ENCODE measurements around the gene PARVA.
"Not testable (repeated sequence)": the region's sequence is repeated elsewhere in the genome, so short reads cannot be mapped to it uniquely, and the experiment has no call there.

The PARVA gene

DNA sequence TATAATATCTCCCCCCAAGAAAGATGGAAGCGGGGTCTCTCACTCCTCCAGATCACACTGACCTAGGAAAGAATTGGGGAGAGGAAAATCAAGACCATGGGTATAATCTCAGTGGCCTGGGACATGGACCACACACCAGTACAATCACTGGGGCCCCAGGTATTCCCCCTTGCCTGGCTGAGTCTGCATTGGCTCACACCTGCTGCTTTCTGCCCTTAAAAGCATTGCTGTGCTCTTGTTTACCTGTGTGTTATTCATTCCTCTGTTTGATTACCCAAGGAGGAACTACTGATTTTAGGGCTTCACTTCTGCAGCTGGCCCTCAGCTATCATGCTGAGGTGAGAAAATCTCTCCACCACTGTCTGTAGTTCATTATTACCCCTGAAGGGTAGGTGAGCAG lies 14.0 kb upstream of the PARVA start:
- ATAC-seq (no peak), DNase-seq (no peak)
- no peaks in the 10 kb centered on the region for H3K27me3 Mint-ChIP-seq
- H3K9me3 Mint-ChIP-seq: peaks cover 5 to 18% of the 10 kb centered on the region in 2 donors
- H3K4me1 Mint-ChIP-seq: peaks cover 41% of the 10 kb centered on the region
- no peak overlapping the region for H3K4me3 Mint-ChIP-seq
- no peak overlapping the region for H3K27ac Mint-ChIP-seq

DNA sequence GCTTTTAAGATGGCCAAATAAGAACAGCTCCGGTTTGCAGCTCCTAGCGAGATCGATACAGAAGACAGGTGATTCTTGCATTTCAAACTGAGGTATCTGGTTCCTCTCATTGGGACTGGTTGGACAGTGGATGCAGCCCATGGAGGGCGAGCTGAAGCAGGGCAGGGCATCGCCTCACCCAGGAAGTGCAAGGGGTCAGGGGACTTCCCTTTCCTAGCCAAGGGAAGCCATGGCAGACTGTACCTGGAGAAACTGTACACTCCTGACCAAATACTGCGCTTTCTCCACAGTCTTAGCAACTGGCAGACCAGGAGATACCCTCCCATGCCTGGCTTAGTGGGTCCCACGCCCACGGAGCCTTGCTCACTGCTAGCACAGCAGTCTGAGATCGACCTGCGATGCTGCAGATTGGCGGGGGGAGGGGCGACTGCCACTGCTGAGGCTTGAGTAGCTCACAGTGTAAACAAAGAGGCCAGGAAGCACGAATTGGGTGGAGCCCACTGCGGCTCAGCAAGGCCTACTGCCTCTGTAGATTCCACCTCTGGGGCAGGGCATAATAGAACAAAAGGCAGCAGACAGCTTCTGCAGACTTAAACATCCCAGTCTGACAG lies 11.3 kb upstream of the PARVA start:
- Mint-ChIP-seq H3K9me3 (peaks cover 16 to 35% of the 10 kb centered on the region in 2 donors), H3K27ac (peak overlapping the region; percentile 46 to 81), H3K4me3 (peak overlapping the region; percentile 32 to 65), H3K4me1 (peaks cover 41% of the 10 kb centered on the region)
- DNase-seq (peak; percentile 24 to 54), ATAC-seq (peak; percentile 71)
- not testable (repeated sequence) for H3K27me3 Mint-ChIP-seq

DNA sequence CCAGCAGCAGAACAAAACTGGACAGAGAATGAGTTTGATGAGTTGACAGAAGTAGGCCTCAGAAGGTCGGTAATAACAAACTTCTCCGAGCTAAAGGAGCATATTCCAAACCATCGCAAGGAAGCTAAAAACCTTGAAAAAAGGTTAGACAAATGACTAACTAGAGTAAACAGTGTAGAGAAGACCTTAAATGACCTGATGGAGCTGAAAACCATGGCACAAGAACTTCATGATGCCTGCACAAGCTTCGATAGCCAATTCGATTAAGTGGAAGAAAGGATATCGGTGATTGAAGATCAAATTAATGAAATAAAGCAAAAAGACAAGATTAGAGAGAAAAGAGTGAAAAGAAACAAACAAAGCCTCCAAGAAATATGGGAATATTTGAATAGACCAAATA lies 10.3 kb upstream of the PARVA start:
- H3K4me1 Mint-ChIP-seq: peaks cover 36% of the 10 kb centered on the region
- ATAC-seq, H3K4me3 Mint-ChIP-seq, DNase-seq, H3K27me3 Mint-ChIP-seq, H3K27ac Mint-ChIP-seq: not testable (repeated sequence)
- peaks cover 16 to 35% of the 10 kb centered on the region in 2 donors for H3K9me3 Mint-ChIP-seq

DNA sequence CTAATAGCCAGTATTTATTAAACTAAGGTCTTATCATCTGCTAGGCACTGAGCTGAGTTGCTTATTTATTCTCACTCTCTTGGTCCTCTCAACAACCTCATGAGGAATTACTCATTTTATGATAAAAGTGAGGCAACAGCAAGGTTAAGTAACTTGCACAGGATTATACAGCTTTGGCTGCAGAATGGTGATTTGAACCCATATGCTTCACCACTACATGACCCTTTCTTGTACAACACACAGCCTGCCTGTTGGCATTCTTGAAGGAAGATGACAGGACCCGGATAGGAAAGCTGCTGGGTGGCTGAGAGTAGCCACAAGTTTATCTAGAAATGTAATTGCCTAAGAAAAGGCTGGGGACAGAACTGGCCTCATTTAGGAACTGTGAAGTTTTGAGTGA lies 5.3 kb upstream of the PARVA start:
- Mint-ChIP-seq H3K4me1 (peaks cover 9% of the 10 kb centered on the region), H3K9me3 (peaks cover 14 to 27% of the 10 kb centered on the region in 2 donors), H3K27ac (no peak overlapping the region), H3K4me3 (no peak overlapping the region), H3K27me3 (peaks cover 20% of the 10 kb centered on the region)
- DNase-seq (no peak), ATAC-seq (no peak)

GRCh38 chr11:12375720-12376119 lies 1.7 kb upstream of the PARVA start:
- no peak for DNase-seq
- no peak overlapping the region for H3K4me3 Mint-ChIP-seq
- H3K27ac Mint-ChIP-seq: no peak overlapping the region
- no peak for ATAC-seq
- H3K4me1 Mint-ChIP-seq: peaks cover 14% of the 10 kb centered on the region
- H3K9me3 Mint-ChIP-seq: no peaks in the 10 kb centered on the region
- H3K27me3 Mint-ChIP-seq: peaks cover 46% of the 10 kb centered on the region

DNA sequence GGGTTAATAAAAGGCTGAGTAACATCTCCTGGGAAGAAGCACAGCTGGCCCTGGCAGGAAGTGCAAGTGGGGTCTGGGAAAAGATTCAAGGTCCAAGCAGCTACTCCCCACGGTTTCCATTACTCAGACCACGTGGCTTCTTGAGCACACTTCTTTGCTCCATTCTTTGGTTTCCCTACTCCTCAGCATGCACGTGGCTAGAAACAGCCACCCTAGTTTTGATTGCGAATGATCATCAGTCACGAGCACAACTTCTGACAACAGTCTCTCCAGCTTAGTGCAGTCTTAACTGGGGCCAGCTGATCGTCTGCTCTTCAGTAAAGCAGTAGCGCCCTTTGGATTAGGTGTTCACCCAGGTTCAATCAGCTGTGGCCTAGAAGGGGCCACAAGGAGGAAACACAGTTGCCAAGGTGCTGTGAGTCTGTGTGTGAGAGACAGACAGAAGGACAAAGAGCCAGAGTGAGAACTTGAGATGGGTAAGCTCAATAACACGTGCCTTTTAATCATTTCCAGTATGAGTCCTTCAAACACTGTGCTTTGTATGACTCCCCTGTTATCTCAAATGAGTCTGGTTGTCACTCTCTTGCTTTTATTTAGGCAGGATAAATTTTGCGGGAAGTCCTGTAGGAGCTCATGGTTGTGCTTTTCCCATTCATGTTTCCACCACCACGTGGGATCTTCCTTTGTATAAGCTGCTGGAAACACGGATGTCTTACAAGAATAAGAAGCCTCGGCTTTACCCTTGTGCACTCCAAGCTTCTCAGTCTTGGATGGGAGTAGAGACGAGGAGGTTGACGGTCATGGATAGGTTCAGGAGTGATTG lies 901 bp upstream of the PARVA start:
- Mint-ChIP-seq H3K27me3 (peaks cover 46% of the 10 kb centered on the region), H3K9me3 (no peaks in the 10 kb centered on the region), H3K4me1 (peaks cover 14% of the 10 kb centered on the region), H3K27ac (peak overlapping the region in 1 of 2 donors; percentile 6), H3K4me3 (peak overlapping the region in 1 of 2 donors; percentile 59)
- no peak for DNase-seq
- peak; percentile 22 for ATAC-seq

DNA sequence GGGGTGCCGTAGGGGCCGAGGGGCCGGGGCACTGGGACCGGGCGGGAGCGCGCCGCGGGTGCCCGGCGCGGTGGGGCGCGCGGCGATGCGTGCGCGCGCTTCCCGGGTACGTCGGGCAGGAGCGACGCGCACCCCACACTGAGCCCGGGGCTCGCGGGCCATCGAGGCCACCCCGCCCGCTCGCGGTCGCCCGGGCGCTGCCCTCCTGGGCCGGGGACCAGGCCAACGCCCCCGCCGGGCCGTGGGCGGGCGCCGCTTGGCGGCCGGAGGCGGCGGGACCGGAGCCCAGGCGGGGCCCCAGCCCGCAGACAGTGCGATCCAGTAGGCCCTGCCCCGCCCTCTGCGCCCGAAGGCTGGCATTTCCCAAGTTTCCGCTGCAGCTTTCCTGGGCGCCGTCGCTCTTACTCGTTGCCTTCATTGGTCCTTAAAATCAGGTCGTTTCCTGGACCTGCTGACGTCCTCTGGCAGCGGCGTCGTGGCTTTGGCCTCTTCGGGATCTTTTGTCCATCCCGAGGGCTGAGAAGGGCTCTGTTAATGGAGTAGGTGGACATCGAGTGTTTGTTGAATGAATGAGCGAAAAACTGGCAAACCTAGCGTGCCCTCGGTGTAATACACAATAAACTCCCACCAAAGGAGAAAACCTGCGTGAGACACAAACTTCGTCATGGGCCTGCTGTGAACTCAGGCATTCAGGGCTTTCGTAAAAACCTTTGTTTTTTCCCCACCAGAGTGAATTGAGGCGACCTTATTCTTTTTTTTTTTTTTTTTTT lies 638 bp downstream of the PARVA start:
- ATAC-seq: peak; percentile 72
- peaks cover 14% of the 10 kb centered on the region for H3K4me1 Mint-ChIP-seq
- H3K4me3 Mint-ChIP-seq: peak overlapping the region; percentile 69 to 84
- no peak overlapping the region for H3K27ac Mint-ChIP-seq
- H3K9me3 Mint-ChIP-seq: no peaks in the 10 kb centered on the region
- peaks cover 46% of the 10 kb centered on the region for H3K27me3 Mint-ChIP-seq
- no peak for DNase-seq

- no peak for DNase-seq
- peaks cover 14% of the 10 kb centered on the region for H3K4me1 Mint-ChIP-seq
- peaks cover 9 to 10% of the 10 kb centered on the region in 2 donors for H3K9me3 Mint-ChIP-seq
- H3K27ac Mint-ChIP-seq: no peak overlapping the region
- no peak for ATAC-seq
- H3K4me3 Mint-ChIP-seq: no peak overlapping the region
- H3K27me3 Mint-ChIP-seq: peaks cover 39% of the 10 kb centered on the region
Measured at GRCh38 chr11:12380565-12381325, 3.4 kb downstream of the PARVA start.

GRCh38 chr11:12381875-12382274 lies 4.5 kb downstream of the PARVA start:
- Mint-ChIP-seq H3K27ac (no peak overlapping the region), H3K9me3 (peaks cover 9 to 10% of the 10 kb centered on the region in 2 donors), H3K4me1 (peaks cover 7% of the 10 kb centered on the region), H3K27me3 (peaks cover 28% of the 10 kb centered on the region), H3K4me3 (no peak overlapping the region)
- no peak for DNase-seq
- no peak for ATAC-seq

DNA sequence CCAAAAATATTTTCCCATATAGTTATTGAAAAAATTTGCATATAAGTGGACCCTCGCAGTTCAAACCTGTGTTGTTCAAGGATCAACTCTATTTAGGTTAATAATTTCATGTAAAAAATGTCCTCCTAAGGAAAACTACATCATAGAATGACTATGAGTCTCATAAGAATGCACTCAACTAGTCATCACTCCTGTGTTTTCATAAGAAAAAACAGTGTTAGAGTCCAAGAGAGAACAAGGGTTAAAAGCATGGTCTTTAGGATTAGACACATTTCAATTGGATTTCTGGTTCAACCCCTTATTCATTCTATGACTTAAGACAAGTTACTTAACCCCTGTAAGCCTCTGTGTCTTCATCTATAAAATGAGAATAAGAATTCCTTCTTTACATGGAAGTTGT lies 5.1 kb downstream of the PARVA start:
- no peak for DNase-seq
- Mint-ChIP-seq H3K4me1 (peaks cover 6% of the 10 kb centered on the region), H3K9me3 (peaks cover 9 to 10% of the 10 kb centered on the region in 2 donors), H3K27me3 (peaks cover 24% of the 10 kb centered on the region), H3K27ac (no peak overlapping the region), H3K4me3 (no peak overlapping the region)
- ATAC-seq: no peak

DNA sequence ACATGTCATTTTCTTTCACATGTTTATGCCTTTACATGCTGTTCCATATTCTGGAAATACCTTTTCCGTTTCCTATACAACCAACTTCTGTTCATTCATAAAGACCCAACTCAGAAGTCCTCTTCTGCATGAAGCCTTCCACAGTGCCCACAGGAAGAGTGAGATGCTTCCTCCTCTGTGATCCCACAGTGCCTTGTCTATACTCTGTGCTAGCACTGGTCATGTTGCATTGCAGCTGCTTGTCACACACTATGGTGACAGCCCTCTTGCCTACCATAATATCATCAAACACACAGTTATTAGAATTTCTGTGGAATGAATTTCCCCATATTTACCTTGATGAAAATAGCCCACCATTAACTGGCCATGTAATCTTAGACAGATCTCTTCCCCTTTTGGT lies 8.9 kb downstream of the PARVA start:
- Mint-ChIP-seq H3K27me3 (peaks cover 8% of the 10 kb centered on the region), H3K4me1 (peaks cover under 1% of the 10 kb centered on the region), H3K9me3 (peaks cover 9 to 10% of the 10 kb centered on the region in 2 donors), H3K27ac (no peak overlapping the region), H3K4me3 (no peak overlapping the region)
- ATAC-seq (no peak), DNase-seq (no peak)

GRCh38 chr11:12386745-12387144 lies 9.4 kb downstream of the PARVA start:
- Mint-ChIP-seq H3K9me3 (peaks cover 9 to 10% of the 10 kb centered on the region in 2 donors), H3K4me3 (no peak overlapping the region), H3K27me3 (peaks cover 8% of the 10 kb centered on the region), H3K4me1 (peaks cover 5% of the 10 kb centered on the region), H3K27ac (no peak overlapping the region)
- DNase-seq (no peak), ATAC-seq (no peak)

DNA sequence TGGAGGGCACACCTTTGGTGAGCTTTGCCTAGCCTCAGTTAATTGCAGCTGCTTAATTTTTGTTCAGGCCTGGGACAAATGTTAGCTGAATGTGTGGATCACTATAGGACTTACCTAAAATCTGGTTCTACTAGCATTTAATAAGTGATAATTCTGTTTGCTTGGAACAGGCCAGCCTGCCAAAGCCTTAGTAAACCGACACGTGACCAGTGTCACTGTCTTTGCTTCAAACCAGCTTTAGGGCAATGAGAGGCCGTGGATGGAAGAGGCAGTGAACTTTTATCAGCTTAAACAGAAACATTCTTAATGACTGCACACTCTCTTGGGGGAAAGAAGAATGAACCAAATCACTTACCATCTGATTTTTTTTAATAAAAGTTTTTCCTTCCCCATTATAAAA lies 10.8 kb downstream of the PARVA start:
- H3K27me3 Mint-ChIP-seq: peaks cover 8% of the 10 kb centered on the region
- no peak overlapping the region for H3K27ac Mint-ChIP-seq
- no peak overlapping the region for H3K4me3 Mint-ChIP-seq

GRCh38 chr11:12388939-12389670 lies 11.7 kb downstream of the PARVA start:
- peaks cover 5% of the 10 kb centered on the region for H3K4me1 Mint-ChIP-seq
- H3K27me3 Mint-ChIP-seq: peaks cover 8% of the 10 kb centered on the region
- no peak overlapping the region for H3K4me3 Mint-ChIP-seq
- DNase-seq (no peak), ATAC-seq (no peak)
- H3K9me3 Mint-ChIP-seq: peaks cover 7 to 9% of the 10 kb centered on the region in 2 donors
- H3K27ac Mint-ChIP-seq: no peak overlapping the region

More for the DNA sequence above, 10.8 kb downstream of the PARVA start:
- peaks cover 9 to 10% of the 10 kb centered on the region in 2 donors for H3K9me3 Mint-ChIP-seq
- no peak for DNase-seq
- H3K4me1 Mint-ChIP-seq: peaks cover 5% of the 10 kb centered on the region
- no peak for ATAC-seq

Measured in stimulated activated naive CD8-positive, alpha-beta T cell treated with anti-CD3 and anti-CD28 coated beads, Interleukin-15, amount 100 ng/mL, for 72 hours (primary cell).